NT2/D1 (cell line): ENCODE results near the gene OSBPL10.

ENCODE experiments used
- SUZ12 ChIP-seq: IDR thresholded peaks from 2 replicates; pipeline ENCODE4 v1.6.1; 2011; ENCODE audit not compliant: insufficient read length, insufficient read depth; ENCODE audit errors: extremely low read depth
- YY1 ChIP-seq: IDR thresholded peaks from 2 replicates; pipeline ENCODE4 v1.6.1; 2011; ENCODE audit not compliant: insufficient read length, insufficient read depth
- ZNF274 ChIP-seq: IDR thresholded peaks from 2 replicates; pipeline ENCODE4 v1.6.1; 2011; ENCODE audit warnings: mild to moderate bottlenecking, low read depth, low read length

DNA sequence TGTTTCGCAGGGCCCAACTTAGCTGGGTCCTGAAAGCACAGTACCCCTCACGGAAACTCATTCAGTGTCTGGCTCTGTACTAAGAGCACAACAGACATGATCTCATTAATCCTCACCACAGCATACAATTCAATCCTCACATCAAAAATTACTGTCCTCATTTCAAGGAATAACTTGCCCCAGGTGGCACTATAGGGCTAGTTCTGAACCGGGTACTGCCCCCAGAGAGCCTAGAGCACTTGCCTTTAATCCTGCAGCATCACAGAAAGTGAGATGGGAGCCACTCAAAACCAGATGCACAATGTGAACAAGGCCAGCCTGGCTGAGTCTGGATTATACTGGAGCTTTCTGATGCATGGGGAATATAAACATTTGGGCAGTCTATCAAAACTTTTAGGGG is 122.6 kb downstream of the OSBPL10 start:
- TF ChIP-seq ZNF274 (no peak), SUZ12 (no peak), YY1 (no peak)
